Right hindlimb (tissue), 1 donor: ENCODE results near the gene CASP7.

Experiments
- DNase-seq: peaks from one replicate; pipeline ENCODE4 v3.0.0-alpha.2; 2018

CASP7 gene

DNA sequence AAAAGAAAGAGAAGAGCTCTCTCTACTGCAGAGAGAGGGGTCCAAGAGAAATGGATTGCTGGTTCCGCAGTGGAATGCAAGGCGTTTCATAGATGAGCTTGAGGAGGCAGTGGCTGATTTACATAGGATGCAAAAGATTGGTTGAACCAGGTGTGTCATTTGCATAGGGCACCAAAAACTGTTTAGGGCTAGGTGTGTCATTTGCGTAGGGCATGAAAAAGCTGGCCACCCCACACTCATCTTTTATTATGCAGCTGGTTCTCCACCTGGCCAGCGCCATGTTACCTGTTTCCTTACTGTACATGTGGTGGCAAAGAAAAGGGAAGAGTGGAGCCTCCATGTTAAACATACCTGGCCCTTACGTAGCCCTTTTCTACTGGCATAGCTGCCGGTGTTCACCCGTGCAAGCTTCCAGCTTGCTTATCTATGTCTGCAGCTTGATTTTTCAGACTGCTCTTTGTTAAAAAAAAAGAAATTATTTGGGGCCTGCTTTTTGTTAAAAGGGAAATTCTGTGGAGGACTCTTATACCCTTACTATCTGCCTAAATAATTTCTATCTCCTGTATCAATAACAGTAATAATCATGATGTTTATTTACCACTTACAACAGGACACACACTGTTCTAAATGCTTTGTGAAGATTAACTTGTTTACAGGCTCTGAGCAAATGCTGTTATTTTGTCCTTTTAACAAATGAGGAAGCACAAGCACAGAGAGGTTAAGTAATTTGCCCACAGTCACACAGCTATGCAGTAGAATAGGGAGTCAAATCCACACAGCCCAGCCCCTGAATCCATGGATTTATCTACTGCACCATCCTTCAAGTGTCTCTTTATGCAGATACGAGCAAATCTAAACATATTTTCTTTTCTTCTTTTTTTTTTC lies 33.3 kb downstream of the CASP7 start:
- DNase-seq: no peak

- DNase-seq: no peak
These were observed 33.9 kb downstream of the CASP7 start for GRCh38 chr10:113713640-113713982.

- DNase-seq: no peak
These were observed 36.6 kb downstream of the CASP7 start for GRCh38 chr10:113716109-113716910.

- no peak for DNase-seq
These were observed 39.5 kb downstream of the CASP7 start for GRCh38 chr10:113718969-113719822.

DNA sequence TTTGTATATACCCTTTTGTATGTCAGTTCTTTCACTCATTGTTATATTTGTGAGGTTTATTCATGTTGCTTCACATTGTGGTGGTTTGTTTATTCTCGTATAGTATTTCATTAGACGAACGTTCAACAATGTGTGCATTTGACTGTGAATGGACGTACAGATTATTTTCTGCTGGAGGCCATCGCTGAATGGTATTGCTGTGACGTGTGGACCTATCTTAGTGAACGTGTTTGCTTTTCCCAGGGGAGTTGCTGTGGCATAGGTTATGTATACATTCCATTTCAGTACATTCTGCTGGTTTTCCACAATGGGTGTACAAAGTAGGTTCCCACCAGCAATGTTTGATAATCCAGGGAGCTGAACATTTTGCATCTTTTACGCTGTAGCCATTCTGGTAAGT lies 40.7 kb downstream of the CASP7 start:
- no peak for DNase-seq

DNA sequence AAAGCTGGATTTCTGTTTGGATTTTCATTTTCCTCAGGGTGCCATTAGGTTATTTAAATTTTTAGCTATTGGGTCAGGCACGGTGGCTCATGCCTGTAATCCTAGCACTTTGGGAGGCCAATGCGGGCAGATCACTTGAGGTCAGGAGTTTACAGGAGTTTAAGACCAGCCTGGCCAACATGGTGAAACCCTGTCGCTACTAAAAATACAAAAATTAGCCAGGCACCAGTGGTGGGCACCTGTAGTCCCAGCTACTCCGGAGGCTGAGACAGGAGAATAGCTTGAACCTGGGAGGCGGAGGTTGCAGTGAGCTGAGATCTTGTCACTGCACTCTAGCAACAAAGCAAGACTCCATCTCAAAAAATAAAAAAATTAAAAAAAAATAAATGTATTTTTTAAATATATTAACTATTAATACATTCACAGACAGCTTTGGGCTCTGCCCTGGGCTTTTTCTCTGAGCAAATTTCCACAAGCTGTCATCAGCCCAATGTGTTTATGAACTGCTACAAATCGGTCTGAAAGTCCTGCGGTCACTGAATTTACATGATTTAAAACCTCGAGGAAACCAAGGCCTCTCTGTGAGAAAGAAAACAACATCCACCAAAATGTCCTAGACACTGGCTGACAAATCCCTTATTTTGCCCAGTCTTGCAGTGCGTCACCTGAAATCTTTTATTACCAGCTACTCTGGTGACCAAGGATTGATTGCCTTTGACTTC lies 52.6 kb downstream of the CASP7 start:
- peak; percentile 22 for DNase-seq

DNA sequence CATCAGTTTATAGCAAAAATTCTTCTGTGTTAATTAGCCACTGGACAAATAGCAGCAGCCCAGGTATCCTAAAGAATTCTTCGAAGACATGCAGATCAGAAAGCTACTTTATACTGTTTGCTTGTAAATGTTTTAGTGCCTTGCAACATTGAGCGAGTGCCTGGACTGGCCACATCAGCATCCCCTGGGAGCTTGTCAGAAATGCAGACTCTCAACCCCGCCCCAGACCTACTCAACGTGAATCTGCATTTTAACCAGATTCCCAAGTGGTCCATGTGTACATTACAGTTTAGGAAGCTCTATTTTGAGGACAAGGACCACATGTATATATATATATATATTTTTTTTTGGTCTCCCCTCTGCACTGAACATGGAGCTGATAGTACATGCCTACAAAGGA lies 53.3 kb downstream of the CASP7 start:
- no peak for DNase-seq

- DNase-seq: no peak
These were observed 53.9 kb downstream of the CASP7 start for GRCh38 chr10:113733635-113734034.

DNA sequence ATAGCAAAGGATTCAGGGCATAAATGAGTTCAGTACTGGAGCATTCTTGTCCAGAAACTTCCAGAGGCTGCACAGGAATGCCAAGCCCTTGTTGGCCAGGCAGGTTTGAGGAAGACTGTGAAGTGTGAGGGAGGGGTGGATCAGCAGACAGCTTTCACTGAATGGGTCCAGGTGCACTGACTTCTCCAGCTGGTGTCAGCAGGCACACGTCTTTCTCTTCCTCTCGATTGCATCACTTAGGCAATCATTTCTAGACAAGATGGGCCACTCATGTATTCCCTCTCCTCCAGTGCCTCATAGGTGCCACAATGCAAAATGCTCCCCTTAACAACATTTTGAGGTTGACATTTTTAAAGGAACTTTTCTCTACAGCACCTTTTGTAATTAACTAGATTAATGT lies 56.2 kb downstream of the CASP7 start:
- no peak for DNase-seq

GRCh38 chr10:113736576-113736975 lies 56.9 kb downstream of the CASP7 start:
- no peak for DNase-seq

DNA sequence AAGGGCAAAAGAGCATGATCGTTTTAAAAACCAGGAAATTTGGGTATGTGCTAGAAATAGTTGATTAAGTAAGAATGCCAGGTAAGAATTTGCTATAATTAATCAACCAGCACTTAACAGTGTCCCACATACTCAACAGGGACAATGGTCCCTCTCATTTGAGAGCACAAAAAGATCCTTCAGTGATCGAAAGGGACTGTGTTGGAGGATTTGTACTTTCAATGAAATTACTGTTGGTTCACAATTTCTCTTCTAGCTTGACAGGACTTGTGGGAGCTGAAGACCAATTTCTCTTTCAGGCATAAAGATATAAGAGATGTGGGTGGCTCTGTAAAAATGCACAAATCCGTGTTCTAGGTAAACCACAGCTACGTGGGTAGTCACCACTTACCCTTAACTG lies 59.3 kb downstream of the CASP7 start:
- no peak for DNase-seq

DNA sequence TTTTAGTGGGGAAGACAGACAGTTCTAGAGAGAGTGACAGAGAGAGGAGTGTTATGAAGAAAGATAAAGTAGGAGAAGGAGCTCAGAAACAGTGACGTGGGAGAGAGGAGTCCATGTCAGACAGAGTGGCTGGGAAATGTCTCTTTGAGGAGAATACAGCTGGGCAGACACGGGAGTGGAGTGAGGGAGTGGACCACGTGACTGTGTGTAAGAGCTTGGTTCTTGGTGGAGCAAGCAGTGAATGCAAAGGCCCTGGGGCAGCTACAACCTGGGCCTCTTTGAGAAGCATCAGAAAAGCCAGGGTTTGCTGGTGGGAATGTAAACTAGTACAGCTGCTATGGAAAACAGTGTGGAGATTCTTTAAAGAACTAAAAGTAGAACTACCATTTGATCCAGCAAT lies 59.9 kb downstream of the CASP7 start:
- DNase-seq: no peak

DNA sequence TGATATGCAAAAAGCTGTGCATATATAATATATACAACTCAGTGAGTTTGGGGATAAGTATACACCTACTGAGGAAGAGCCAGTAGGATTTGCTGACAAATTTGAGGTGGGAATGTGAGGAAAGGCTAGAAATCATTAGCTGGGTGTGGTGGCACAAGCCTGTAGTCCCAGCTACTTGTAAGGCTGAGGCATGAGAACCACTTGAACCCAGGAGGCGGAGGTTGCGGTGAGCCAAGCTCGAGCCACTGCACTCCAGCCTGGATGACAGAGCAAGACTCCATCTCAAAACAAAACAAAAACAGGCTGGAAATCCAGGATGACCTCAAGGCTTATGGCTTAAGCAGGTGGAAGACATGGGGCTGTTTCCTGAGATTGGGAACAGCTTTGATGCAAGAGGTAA lies 61.1 kb downstream of the CASP7 start:
- DNase-seq: no peak

DNA sequence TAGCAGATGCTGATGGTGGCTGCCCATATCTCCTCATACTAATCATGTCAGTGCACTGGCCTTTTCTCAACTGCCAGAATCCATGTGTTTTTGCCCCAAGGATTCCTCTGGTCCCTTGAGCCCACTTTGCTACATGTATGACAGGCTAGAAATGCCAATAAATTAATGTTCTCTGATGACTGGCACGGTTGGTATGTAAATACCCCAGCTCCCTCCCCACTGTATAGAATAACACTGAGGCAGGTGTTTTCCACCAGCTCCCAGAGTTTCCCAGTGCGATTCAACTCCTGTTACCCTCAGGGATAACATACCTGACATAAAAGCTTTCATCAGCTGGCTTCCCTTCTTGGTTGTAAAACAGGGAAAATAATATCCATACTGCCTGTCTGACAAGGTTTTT lies 62.8 kb downstream of the CASP7 start:
- DNase-seq: no peak

- no peak for DNase-seq
These were observed 63.9 kb downstream of the CASP7 start for GRCh38 chr10:113743594-113743993.

DNA sequence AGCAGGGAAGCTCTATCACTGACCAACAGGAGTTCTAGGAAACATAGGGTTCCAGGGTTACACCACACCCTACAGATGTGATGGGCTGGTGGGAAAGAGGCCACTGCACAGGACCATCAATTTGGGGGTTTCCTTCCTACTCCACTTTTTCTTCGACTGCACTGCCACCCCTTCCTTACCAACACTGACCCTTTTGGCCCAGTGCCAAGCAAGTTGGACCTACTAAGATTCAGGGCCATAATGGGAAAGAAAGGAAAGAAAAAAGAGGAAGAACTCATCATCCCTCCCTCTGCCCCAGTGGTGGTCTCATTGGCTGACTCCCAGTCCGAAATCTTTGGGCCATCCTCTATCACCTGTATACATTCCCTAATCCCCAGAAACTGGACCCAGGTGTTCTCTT lies 65.7 kb downstream of the CASP7 start:
- DNase-seq: no peak

DNA sequence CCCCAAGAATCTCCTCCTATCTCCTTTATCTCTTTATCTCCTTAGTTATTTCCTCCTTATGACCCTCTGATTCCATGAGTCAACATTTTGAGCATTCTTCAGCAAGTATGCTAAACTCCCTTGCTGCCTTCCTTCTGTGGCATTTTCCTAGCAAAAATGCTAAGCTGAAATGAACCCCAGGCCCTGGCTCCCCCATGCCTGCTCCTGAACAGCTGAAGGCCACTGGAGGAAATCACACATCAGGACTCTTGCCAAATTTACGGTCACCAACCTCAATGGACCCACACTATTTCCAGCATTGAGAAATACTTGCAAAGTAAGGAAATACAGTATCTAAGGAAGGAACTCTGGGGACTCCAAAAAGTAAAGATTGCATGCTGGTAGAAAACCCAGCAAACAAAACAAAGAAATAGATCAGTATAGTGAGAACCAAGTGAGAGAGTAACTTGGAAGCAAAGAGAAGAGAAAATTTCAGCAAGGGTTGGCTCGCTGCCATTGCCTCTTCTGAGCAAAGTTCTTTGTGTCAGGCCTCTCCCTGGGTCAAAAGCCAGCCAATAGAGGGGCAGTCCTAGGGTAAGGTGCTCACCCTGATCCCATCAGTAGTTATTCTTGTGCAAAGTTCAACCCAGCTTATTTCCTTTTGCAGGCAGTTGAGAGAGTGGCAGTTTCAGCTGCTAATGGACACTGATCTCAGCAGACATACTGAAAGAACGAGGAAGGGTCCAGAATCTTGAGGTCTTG lies 66.7 kb downstream of the CASP7 start:
- DNase-seq: no peak

GRCh38 chr10:113751181-113751732 lies 71.5 kb downstream of the CASP7 start, which contains the start of gene PLEKHS1:
Gene PLEKHS1, plus strand, starts transcription at chr10:113751682. Its CDS starts 3,596 bp downstream, at chr10:113755278.
- no peak for DNase-seq

- no peak for DNase-seq
These were observed 72.8 kb downstream of the CASP7 start for GRCh38 chr10:113752553-113752952.

- no peak for DNase-seq
These were observed 73.4 kb downstream of the CASP7 start for GRCh38 chr10:113753020-113753692.

DNA sequence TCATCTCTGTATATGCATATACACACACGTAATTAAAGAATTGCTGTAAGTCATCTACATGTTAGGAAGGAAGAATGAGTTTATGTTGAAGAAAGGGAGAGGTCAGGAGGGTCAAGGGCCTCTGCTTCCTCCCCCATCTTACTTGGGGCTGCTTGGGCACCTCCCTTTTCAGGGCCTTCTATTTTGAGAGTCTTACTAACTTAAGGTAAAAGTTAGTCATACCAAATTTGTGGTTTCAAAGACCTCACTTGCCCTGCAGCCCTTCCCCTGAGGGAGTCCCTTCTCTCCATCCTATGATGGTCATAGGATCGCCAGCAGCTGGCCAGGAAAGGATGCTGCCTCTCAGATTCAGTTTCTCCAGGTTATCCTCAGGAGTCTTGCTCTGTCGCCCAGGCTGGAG lies 74.4 kb downstream of the CASP7 start:
- no peak for DNase-seq
